Measurements from ENCODE around the gene TFDP1.

DNA sequence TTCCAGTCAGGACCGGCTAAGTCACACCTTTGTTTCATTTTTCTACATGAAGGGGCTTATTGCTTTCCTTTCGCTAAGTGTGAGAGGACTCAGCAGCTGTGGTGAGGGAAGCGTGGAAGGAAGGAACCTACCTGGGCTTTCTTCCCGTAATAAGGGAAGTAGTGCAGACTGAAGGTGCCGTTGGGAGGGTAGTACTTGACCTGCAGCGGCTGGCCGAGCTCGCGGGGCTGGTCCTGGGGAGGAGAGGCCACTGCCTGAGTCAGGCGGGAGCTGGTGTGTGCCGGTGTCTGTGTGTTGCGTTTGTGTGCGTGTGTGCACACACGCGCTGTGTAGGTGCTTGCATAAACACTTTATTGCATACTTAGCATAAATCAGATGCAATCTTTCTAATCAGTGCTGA, 65.7 kb downstream of the TFDP1 start:
- TF ChIP-seq POLR2A (IDR thresholded peaks at IDR 0.05; ENCODE audit: extremely low read depth, insufficient read length) = no peak
- TF ChIP-seq, protein P1, sequence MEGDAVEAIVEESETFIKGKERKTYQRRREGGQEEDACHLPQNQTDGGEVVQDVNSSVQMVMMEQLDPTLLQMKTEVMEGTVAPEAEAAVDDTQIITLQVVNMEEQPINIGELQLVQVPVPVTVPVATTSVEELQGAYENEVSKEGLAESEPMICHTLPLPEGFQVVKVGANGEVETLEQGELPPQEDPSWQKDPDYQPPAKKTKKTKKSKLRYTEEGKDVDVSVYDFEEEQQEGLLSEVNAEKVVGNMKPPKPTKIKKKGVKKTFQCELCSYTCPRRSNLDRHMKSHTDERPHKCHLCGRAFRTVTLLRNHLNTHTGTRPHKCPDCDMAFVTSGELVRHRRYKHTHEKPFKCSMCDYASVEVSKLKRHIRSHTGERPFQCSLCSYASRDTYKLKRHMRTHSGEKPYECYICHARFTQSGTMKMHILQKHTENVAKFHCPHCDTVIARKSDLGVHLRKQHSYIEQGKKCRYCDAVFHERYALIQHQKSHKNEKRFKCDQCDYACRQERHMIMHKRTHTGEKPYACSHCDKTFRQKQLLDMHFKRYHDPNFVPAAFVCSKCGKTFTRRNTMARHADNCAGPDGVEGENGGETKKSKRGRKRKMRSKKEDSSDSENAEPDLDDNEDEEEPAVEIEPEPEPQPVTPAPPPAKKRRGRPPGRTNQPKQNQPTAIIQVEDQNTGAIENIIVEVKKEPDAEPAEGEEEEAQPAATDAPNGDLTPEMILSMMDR (IDR thresholded peaks at IDR 0.05; ENCODE audit: low read depth, low read length) = no peak

All from NB4 (cell line).